Parathyroid adenoma (tissue), 2 donors: ENCODE data around the gene PAN3.
"Not testable (repeated sequence)": the region's sequence is repeated elsewhere in the genome, so short reads cannot be mapped to it uniquely, and the experiment has no call there.

Experiments
- H2AFZ ChIP-seq: fragments of 300-600 bp; sonication (generic); one replicate; pipeline ENCODE4 v1.7.0; 2017; ENCODE audit warnings: antibody characterized with exemption, mild to moderate bottlenecking
- H3K27ac ChIP-seq: fragments of 300-600 bp; sonication (generic); one replicate; pipeline ENCODE4 v1.7.0; 2017
- H3K27me3 ChIP-seq: fragments of 300-600 bp; sonication (generic); one replicate; pipeline ENCODE4 v1.7.0; 2017; ENCODE audit warnings: low read length; ENCODE audit not compliant: control insufficient read depth, insufficient read depth
- H3K36me3 ChIP-seq: fragments of 300-600 bp; sonication (generic); one replicate; pipeline ENCODE4 v1.7.0; 2017; ENCODE audit warnings: low read length; ENCODE audit not compliant: control insufficient read depth, insufficient read depth
- H3K4me1 ChIP-seq: fragments of 300-600 bp; sonication (generic); one replicate; pipeline ENCODE4 v1.7.0; 2017; ENCODE audit warnings: control low read depth
- H3K4me2 ChIP-seq: fragments of 300-600 bp; sonication (generic); one replicate; pipeline ENCODE4 v1.7.0; 2017; ENCODE audit warnings: low read length
- H3K4me3 ChIP-seq: fragments of 300-600 bp; sonication (generic); one replicate; pipeline ENCODE4 v1.7.0; 2017; ENCODE audit warnings: low read depth, low read length
- H3K79me2 ChIP-seq: fragments of 300-600 bp; sonication (generic); one replicate; pipeline ENCODE4 v1.7.0; 2017; ENCODE audit warnings: control low read depth
- H3K9ac ChIP-seq: fragments of 300-600 bp; sonication (generic); one replicate; pipeline ENCODE4 v1.7.0; 2017; ENCODE audit warnings: mild to moderate bottlenecking
- H3K9me3 ChIP-seq: fragments of 300-600 bp; sonication (generic); one replicate; pipeline ENCODE4 v1.7.0; 2017; ENCODE audit warnings: low read length; ENCODE audit not compliant: control insufficient read depth
- CTCF ChIP-seq: fragments of 300-600 bp; sonication (generic); IDR thresholded peaks from one replicate; pipeline ENCODE4 v1.7.0; 2017; ENCODE audit warnings: antibody characterized with exemption, mild to moderate bottlenecking
- donor health status: primary hyperparathyroidism.

Gene PAN3

GRCh38 chr13:28137596-28137995 lies 749 bp upstream of the PAN3 start:
- Histone ChIP-seq H3K4me1 (no peaks in the 10 kb centered on the region), H3K27me3 (no peaks in the 10 kb centered on the region), H3K27ac (peak overlapping the region; percentile 91), H3K36me3 (no peaks in the 10 kb centered on the region), H3K4me2 (peak overlapping the region; percentile 64), H3K9ac (peak overlapping the region; percentile 14), H2AFZ (peak overlapping the region; percentile 91), H3K4me3 (peak overlapping the region; percentile 72), H3K79me2 (no peaks in the 10 kb centered on the region), H3K9me3 (no peaks in the 10 kb centered on the region)
- no peak for TF ChIP-seq CTCF

GRCh38 chr13:28138756-28139470 lies 568 bp downstream of the PAN3 start:
- TF ChIP-seq CTCF: no peak
- H3K4me1 ChIP-seq: no peaks in the 10 kb centered on the region
- H2AFZ ChIP-seq: peak overlapping the region; percentile 91
- no peaks in the 10 kb centered on the region for H3K36me3 ChIP-seq
- H3K27ac ChIP-seq: peak overlapping the region; percentile 91
- no peaks in the 10 kb centered on the region for H3K79me2 ChIP-seq
- peak overlapping the region; percentile 72 for H3K4me3 ChIP-seq
- H3K9me3 ChIP-seq: no peaks in the 10 kb centered on the region
- H3K27me3 ChIP-seq: no peaks in the 10 kb centered on the region
- peak overlapping the region; percentile 22 for H3K9ac ChIP-seq
- peak overlapping the region; percentile 64 for H3K4me2 ChIP-seq

- H3K9ac ChIP-seq: no peak overlapping the region
- no peak overlapping the region for H3K4me2 ChIP-seq
- H3K27ac ChIP-seq: no peak overlapping the region
- H3K4me1 ChIP-seq: no peaks in the 10 kb centered on the region
- H3K36me3 ChIP-seq: no peaks in the 10 kb centered on the region
- H3K4me3 ChIP-seq: no peak overlapping the region
- H2AFZ ChIP-seq: no peak overlapping the region
- no peaks in the 10 kb centered on the region for H3K27me3 ChIP-seq
- TF ChIP-seq CTCF: no peak
- H3K79me2 ChIP-seq: peaks cover 12% of the 10 kb centered on the region
- H3K9me3 ChIP-seq: no peaks in the 10 kb centered on the region
Observed at GRCh38 chr13:28140433-28141125, 2.2 kb downstream of the PAN3 start.

- H3K9ac ChIP-seq, H2AFZ ChIP-seq, H3K27me3 ChIP-seq, H3K4me3 ChIP-seq, H3K27ac ChIP-seq, H3K4me2 ChIP-seq, H3K4me1 ChIP-seq, H3K36me3 ChIP-seq, H3K9me3 ChIP-seq: not testable (repeated sequence)
- peaks cover 14% of the 10 kb centered on the region for H3K79me2 ChIP-seq
Observed at GRCh38 chr13:28141542-28141941, 3.2 kb downstream of the PAN3 start.

GRCh38 chr13:28145049-28145448 lies 6.7 kb downstream of the PAN3 start:
- H3K9ac ChIP-seq: no peak overlapping the region
- H2AFZ ChIP-seq: no peak overlapping the region
- no peak for TF ChIP-seq CTCF
- H3K27ac ChIP-seq: no peak overlapping the region
- no peaks in the 10 kb centered on the region for H3K9me3 ChIP-seq
- no peak overlapping the region for H3K4me3 ChIP-seq
- H3K79me2 ChIP-seq: peaks cover 29% of the 10 kb centered on the region
- no peaks in the 10 kb centered on the region for H3K36me3 ChIP-seq
- H3K4me1 ChIP-seq: no peaks in the 10 kb centered on the region
- no peak overlapping the region for H3K4me2 ChIP-seq
- H3K27me3 ChIP-seq: no peaks in the 10 kb centered on the region
